ENCODE measurements around the gene CHST12.
"Not testable (repeated sequence)": the region's sequence is repeated elsewhere in the genome, so short reads cannot be mapped to it uniquely, and the experiment has no call there.

The CHST12 gene

GRCh38 chr7:2379161-2379560, 24.2 kb upstream of the CHST12 start:
- DNase-seq: no peak

DNA sequence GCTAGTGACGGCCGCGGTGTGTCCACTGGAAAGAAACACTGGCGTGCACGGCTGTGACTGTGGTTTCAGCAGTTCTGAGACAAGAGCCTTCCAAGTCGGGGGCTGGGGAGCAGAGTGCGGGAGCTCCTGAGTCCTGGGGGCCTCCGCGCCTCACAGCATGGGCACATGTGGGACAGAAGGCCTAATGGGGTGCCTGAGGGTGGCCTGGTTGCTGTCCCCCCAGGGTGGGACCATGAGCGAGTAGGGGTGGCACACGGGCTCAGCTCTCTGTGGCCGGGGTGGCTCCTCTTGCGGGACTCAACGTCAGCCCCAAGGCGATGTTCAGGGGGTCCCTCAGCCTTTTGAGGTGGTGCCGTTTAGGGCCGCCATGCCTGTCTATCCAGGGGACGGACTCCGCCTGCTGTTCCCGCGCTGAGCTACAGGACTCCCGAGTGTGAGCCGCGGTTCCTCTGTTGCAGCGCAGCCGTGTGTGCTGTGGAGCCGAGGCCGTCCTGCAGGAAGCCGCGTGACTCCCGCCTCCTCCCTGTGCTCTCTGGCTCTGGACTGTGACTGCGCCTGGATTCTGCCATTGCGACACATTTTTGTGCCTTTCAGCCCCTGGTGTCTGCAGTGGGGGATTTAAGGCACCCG, 23.5 kb upstream of the CHST12 start:
- no peak for DNase-seq

DNA sequence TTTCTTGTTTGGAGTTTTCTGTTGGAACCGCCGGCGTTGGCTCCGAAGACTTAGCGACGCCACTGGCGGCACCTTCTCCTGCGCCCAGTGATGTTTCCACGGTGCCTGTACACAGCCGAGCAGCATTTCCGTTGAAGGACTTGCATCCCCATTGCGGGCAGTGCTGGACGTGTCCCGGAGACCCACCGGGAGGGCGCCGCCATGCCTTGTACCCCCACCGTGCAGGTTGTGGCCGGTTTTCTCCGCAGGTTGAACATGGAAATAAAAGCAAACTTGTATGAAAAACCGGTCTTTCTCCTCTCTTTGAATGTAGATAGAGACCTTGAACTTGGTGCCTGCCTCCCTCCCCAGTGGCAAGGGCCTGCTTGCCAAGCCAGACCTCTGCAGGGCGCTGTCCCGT, 22.9 kb upstream of the CHST12 start:
- DNase-seq: no peak

- no peak for DNase-seq
Observed at GRCh38 chr7:2381227-2381626, 22.2 kb upstream of the CHST12 start.

- DNase-seq: no peak
Observed at GRCh38 chr7:2381881-2382509, 21.4 kb upstream of the CHST12 start.

DNA sequence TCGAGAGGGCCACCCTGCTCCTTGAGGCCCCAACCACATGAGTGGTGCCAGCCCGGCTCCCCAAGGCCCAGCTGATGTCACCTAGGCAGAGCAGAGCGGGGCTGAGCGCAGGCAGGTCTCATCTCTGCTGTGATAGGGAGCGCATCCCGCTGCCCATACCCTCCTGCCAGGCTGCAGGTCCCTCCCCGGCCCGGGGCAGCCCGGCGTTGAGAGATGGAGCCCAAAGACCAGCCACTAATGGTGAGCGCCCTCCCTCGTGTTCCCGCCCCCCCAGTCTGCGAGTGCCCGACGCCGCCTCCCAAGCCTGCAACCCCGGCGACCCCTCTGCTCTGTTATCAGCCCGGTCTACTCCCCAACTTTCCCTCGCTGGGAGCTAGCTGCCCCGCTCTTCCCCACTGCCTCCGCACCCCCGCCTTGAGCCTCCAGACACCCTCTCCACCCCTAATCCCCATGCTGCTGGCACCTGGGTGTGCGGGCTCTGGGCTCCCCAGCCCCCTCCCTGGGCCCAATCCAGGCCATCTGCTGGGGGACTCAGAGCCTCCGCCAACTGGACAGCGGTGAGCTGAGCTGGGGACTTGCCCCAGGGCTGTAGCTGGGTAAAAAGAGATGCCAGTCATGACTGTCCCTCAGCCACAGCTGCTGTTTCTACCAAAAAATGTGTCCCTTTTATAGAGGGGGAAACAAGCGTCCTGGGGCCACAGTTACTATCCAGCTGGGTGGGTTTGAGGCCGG, 19.7 kb upstream of the CHST12 start:
- DNase-seq: no peak

- no peak for DNase-seq
Observed at GRCh38 chr7:2384354-2385243, 18.8 kb upstream of the CHST12 start.

GRCh38 chr7:2386122-2386521, 17.3 kb upstream of the CHST12 start:
- DNase-seq: not testable (repeated sequence)

GRCh38 chr7:2386964-2387669, 16.3 kb upstream of the CHST12 start:
- DNase-seq: no peak

DNA sequence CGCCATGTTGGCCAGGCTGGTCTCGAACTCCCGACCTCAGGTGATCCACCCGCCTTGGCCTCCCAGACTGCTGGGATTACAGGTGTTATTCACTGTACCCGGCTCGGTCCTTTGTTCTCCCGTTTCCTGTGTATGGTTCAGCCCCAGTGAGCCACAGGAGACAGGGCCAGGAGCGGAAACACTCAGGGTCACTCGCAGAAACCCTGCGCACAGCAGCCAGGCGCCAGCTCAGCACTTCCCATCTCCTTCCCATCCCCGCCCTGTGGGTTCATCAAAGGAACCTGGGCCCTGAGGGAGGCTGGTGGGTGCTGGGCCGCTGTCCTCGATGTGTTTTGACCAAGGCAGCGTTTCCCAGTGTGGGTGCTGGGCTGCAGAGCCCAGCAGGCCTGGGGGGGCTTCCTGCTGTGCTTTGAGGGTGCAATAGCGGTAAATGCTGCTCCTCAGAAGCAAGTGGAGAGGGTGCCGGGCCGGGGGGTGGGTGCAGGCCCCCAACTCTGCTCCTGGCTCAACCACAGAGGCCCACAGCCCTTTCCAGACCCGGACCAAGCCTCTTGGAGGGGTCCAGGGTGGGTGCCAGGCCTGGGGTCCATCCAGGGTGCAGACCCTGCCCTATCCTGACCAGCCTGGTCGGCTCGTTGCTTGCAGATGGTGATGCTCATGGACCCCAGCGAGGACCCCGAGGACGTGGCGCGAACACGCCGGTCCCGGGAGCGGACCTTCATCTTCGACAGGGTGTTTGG, 15.3 kb upstream of the CHST12 start:
- no peak for DNase-seq

DNA sequence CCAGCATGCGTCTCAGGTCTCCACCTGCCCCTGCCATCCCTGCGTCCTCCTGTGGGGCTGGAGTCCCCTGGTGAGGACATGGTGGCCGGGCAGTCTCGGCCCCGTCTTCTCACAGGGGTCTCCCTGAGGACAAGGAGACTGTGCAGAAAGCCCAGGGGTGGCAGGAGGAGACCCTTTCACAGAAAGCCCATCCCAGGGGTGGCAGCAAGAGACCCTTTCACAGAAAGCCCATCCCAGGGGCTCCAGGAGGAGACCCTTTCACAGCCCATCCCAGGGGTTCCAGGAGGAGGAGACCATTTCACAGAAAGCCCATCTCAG, 14.8 kb upstream of the CHST12 start:
- DNase-seq: no peak

DNA sequence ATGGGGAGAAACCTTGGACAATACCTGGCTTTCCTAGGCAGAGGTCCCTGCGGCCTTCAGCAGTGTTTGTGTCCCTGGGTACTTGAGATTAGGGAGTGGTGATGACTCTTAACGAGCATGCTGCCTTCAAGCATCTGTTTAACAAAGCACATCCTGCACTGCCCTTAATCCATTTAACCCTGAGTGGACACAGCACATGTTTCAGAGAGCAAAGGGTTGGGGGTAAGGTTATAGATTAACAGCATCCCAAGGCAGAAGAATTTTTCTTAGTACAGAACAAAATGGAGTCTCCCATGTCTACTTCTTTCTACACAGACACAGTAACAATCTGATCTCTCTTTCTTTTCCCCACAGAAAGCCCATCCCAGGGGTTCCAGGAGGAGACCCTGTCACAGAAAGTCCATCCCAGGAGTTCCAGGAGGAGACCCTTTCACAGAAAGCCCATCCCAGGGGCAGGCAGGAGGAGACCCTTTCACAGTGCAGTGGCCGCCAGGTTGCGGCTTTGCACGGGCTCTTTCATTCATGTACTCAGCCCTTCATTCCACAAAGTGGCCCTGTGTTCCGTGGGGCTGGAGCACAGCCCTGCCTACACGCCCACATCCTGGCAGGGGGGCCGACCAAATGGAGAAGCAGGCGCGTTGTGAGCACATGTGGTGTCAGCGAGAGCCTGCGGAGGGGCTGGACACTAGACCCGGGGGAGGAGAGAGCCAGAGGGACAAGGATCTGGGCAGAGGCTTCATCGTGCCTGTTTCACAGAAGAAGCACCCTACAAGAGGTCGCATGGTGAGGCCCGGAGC, 13.2 kb upstream of the CHST12 start:
- peak; percentile 25 for DNase-seq

DNA sequence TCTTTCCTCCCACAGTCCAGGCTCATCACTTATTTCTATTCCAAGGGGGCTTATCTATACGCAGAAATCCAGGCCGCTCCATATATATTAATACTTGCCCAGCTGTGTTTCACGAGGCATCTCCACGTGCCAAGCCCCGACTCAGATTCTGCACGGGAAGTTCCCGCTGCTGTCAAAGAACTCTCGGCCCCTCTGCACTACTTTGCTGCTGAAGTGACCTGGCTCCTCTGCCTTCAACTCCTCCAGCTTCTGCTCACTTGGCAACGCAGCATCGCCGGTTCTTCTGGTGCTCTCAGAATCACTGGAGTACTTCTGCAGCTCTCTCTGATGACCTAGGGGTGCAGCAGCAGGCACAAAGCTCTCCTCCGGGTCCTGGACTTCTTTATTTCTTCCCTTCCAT, 9.7 kb upstream of the CHST12 start:
- no peak for DNase-seq

- no peak for DNase-seq
Observed at GRCh38 chr7:2394566-2395082, 8.8 kb upstream of the CHST12 start.

GRCh38 chr7:2398506-2398905, 4.9 kb upstream of the CHST12 start:
- no peak for DNase-seq

DNA sequence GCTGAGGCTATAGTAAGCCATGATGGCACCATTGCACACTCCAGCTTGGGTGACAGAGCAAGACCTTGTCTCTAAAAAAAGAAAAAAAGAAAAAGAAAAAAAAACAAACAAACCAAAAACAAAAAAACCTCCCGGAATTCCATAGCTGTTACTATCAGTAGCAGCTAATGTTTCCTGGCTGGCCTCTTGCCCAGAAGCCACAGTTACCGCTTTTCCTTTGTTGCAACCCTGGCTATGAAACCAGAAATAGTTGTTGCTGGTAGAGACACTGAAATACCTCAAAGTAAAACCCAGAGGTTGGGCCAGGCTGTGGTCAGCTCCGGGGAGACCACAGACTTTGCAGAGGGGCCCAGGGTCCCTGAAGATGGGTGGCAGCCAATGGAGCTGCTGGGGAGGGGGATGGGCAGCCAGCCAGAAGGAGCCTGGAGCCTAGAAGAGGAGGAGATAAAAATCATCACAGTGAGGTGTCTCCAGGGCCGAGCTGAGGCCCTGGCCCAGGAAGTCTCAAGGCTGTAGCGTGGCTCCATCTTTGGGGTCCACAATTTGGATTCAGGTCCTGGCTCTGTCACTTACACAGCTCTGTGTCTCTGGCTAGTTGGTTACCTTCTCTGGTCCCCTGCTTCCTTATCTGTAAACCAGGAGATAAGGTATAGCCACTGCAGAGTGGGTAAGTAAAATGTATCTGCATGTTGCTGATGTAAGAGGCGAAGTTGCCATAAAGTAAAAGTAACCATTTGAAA, 3.4 kb upstream of the CHST12 start:
- peak; percentile 92 for DNase-seq

GRCh38 chr7:2402687-2403013, 761 bp upstream of the CHST12 start:
- no peak for DNase-seq

GRCh38 chr7:2403718-2404648, 572 bp downstream of the CHST12 start:
- no peak for DNase-seq

DNA sequence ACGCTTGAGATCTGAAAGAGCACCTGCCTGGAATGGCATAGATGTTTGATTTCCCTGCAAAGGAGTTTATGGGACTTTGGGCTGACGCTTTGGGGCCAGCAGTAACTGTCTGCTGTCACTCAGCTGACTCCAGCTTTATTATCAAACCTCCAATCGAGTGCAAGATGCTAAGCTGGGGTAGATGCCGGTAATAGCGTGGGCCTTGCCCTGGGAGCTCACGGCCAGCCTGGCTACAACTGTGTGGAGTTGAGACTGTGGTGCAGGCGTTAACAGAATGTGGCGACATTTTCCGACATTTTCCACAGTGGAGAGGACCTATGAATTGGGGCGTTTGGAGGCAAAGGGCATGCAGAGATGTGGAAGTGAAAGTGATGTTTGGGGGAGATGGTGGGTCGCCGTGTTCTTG, 1.3 kb downstream of the CHST12 start:
- no peak for DNase-seq

Measured in GDM1 (cell line).